Right ventricle myocardium superior (tissue), 1 donor: ENCODE data around the gene RSF1. TPM values are rescaled to one million over a fixed set of nuclear protein-coding genes. Genes with fewer than 3 reads are reported as not detected.
A peak's percentile ranks its signal among the peaks of the same experiment; 100 is the strongest.

ENCODE experiments used
- ATAC-seq: fragments of 200-7000 bp; cut with Tn5 transposase; one replicate; pipeline ENCODE4 v1.9.1; 2020; ENCODE audit warnings: mild to moderate bottlenecking; ENCODE audit not compliant: poor library complexity
- DNase-seq: peaks from one replicate; pipeline ENCODE4 v3.0.0-alpha.2; 2020
- intact Hi-C: fragments of 100-400 bp; cut with DNase I; formaldehyde crosslinking; loops from one replicate; pipeline ENCODE4 v1.11.2; 2022
- total RNA-seq: library from RNA; stranded (reverse); fragmentation: NEBNext Ultra II Directional; extraction: Animal tissue kit (Norgen Biotek cat#: 25700); gene quantifications from one replicate; pipeline ENCODE4 v1.2.1, GENCODE V29; 2021
- donor health status: DM: no; HTN: yes; CAD: no; lungs with severe emphysema.

RSF1 gene
- total RNA-seq, 1 donor from 2014 or later: 37.7 TPM

DNA sequence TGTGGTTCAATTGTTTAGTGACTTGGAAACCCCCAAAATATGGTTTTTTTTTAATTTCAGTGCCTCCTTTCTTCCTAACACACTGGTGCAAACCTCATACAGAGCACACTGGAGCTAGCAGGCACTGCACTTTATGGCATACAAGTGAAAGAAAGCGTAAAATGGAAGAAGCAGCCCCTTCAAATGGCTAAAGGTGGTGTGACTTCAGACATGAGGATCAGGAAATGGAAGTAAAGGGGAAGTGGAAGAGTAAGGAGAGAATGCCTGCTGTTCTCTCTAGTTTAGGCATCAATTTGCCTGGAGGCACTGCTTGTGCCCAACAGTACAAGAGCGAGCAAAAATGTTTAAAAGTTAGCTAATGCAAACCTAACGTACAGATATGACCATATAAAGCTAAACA, 5.7 kb downstream of the RSF1 start:
- DNase-seq (no peak), ATAC-seq (no peak)
- intact Hi-C loops: no loop called here

DNA sequence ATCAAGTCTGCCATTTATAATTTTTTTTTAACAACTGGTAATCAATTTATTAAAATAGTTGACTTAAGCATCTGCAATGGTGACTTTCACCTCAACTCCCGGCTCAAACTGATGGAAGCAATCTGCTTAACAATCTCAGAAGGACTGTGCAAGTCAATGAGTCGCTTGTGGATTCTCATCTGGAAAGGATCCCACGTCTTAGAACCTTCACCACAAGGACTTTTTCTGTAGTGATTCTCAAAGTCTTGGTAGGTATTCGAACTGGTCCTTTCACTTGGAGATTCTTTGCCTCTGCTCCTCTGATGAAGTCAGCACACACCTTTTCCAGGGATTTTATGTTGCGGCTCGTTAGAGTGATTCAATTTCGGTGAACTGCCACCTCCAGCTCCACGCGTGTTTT, 7.3 kb downstream of the RSF1 start:
- ATAC-seq: no peak
- intact Hi-C loops: no loop called here

GRCh38 chr11:77806993-77807392, 13.5 kb downstream of the RSF1 start:
- DNase-seq: no peak
- intact Hi-C loops: no loop called here
- ATAC-seq: no peak

More for the DNA sequence above, 7.3 kb downstream of the RSF1 start:
- no peak for DNase-seq

- no peak for DNase-seq
- intact Hi-C loops: no loop called here
These were observed 14.1 kb downstream of the RSF1 start for GRCh38 chr11:77806415-77806814.

GRCh38 chr11:77801477-77801876, 19.0 kb downstream of the RSF1 start:
- no peak for DNase-seq
- intact Hi-C loops: no loop called here
- ATAC-seq: no peak

More at GRCh38 chr11:77806415-77806814, 14.1 kb downstream of the RSF1 start:
- no peak for ATAC-seq

DNA sequence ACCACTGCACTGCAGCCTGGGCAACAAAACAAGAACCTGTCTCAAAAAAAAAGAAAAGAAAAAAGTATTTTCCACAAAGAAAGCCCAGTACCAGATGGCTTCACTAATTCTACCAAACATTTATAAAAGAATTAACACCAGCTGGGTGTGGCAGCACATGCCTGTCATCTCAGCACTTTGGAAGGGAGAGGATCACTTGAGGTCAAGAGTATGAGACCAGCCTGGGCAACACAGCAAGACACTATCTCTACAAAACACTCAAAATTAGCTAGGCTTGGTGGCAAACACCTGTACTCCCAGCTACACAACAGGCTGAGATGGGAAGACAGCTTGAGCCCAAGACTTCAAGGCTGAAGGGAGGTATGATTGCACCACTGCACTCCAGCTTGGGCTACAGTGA, 20.1 kb downstream of the RSF1 start:
- intact Hi-C loops: no loop called here
- ATAC-seq (peak; percentile 34), DNase-seq (no peak)

DNA sequence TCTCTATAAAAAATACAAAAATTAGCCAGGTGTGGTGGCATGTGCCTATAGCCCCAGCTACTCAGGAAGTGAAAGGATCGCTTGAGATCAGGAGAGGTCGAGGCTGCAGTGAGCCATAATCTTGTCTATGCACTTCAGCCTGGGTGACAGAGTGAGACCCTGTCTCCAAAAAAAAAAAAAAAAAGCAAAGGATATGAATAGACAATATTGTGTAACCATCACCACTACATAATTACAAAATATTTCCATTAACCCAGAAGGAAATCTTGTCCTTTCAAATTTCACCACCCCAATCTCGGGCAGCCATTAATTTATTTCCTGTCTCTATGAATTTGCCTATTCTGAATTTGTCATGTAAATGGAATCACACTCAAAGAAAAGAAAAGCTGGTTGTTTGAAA, 21.2 kb downstream of the RSF1 start:
- intact Hi-C loops: no loop called here
- peak; percentile 52 for ATAC-seq
- no peak for DNase-seq

GRCh38 chr11:77793972-77794371, 26.6 kb downstream of the RSF1 start:
- no peak for ATAC-seq
- intact Hi-C loops: no loop called here
- no peak for DNase-seq

DNA sequence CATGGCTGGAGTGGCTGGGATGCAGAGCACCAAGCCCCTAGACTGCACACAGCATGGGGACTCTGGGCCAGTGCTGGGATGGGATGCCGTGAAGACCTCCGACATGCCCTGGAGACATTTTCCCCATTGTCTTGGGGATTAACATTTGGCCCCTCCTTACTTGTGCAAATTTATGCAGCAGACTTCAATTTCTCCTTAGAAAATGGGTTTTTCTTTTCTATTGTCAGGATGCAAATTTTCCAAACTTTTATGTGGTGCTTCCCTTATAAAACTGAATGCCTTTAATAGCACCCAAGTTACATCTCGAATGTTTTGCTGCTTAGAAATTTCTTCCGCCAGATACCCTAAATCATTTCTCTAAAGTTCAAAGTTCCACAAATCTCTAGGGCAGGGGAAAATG, 29.2 kb downstream of the RSF1 start:
- DNase-seq: no peak
- intact Hi-C loops: no loop called here
- ATAC-seq: no peak

DNA sequence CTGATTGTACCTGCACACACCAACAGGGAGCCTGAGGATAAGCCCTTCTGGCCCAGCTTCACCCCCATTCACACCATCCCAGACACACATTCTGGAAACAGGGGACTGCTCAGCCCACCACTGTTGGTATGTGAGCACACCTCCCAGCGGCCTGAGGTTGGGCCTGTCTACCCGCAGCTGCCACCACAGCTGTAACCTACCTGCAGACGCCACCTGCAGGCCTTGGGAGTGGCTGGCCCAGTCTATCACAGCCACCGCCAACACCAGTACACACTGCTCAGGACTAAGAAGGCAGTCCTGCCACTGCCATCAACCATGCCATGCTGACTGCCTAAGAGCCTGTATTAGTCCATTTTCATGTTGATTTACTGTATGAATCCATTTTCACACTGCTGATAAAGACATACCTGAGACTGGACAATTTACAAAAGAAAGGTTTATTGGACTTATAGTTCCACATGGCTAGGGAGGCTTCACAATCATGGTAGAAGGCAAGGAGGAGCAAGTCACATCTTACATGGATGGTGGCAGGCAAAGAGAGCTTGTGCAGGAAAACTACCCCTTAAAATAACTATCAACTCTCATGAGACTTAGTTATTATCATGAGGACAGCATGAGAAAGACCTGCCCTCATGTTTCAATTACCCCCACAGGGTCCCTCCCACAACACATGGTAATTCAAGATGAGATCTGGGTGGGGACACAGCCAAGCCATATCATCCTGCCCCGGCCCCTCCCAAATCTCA, 30.6 kb downstream of the RSF1 start:
- DNase-seq (no peak), ATAC-seq (no peak)
- intact Hi-C loops: no loop called here

GRCh38 chr11:77789061-77789730, 31.3 kb downstream of the RSF1 start:
- peak; percentile 27 for ATAC-seq
- DNase-seq: no peak
- intact Hi-C loops: no loop called here

DNA sequence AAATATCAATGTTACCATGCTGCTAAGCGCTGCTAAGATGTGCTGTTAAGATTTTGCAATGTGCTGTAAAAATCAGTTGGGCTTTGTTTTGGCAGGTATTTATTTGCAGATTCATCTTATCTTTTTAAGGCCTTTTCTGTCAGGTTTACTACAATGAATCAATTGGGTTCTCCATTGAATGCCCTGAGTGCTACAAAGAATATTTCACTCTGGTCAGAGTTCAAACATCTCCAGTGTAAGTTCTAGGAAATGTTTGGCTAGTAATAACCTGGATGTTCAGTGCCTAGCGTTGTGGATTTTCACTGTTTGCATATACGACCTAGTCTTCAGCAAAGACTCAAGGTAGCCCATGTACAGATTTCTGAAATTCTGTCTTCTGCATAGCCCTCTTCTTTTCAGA, 36.0 kb downstream of the RSF1 start:
- no peak for ATAC-seq

DNA sequence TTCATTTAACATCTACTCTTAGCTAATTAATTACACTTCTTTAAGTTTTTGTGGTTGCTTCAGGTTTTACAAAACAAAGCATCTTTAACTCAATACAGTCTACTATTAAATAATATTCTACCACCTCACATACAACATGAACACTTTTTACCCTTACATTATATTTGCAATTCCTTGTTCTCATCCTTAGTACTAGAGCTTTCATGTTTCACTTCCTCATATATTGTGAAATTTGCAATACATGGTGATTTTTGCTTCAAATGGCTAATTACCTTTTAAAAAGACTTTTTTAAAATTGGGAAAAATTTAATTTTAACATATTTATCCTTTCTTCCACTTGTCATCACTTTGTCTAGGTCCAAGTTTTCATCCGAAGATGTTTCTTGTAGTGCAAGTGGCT, 37.5 kb downstream of the RSF1 start:
- intact Hi-C loops: no loop called here
- no peak for ATAC-seq

More for the DNA sequence above, 36.0 kb downstream of the RSF1 start:
- no peak for DNase-seq
- intact Hi-C loops: no loop called here

DNA sequence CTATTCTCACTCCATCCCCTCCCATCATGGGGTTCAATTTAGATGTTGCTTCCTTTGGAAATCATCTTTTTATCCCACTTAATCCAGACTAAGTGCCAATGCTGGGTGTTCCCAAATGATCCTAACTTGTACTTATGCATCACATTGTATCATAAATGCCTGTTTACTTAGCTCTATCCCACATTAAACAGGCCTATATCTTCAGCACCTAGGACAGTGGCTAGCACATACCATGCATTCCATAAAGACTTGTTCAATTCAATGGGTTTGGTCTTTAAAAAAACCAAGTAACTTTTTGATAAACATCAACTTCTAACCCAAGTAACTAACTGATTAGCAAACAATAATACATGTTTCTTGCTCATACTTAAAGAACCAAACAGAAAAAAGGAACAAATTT, 40.6 kb downstream of the RSF1 start:
- DNase-seq (no peak), ATAC-seq (no peak)
- intact Hi-C loops: no loop called here

More for the DNA sequence above, 37.5 kb downstream of the RSF1 start:
- DNase-seq: no peak

GRCh38 chr11:77778549-77778948, 42.0 kb downstream of the RSF1 start:
- ATAC-seq: no peak
- intact Hi-C loops: no loop called here
- no peak for DNase-seq

DNA sequence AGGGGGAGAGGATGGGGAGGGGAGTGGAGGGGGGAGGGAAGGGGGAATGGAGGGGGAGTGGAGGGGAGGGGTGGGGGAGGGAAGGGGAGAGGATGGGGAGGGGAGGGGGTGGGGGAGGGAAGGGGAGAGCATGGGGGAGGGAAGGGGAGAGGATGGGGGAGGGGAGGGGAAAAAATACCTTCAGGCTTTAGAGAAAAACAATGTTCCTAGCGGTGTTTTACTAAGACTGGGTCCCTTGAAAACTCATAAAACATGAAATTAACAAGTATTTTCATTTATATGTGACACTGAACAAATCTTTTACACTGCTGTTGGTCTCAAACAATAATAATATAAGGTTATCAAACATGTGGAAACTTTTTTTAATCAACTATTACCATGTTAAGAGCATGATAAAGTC, 42.4 kb downstream of the RSF1 start:
- intact Hi-C loops: no loop called here
- DNase-seq: no peak
- no peak for ATAC-seq

DNA sequence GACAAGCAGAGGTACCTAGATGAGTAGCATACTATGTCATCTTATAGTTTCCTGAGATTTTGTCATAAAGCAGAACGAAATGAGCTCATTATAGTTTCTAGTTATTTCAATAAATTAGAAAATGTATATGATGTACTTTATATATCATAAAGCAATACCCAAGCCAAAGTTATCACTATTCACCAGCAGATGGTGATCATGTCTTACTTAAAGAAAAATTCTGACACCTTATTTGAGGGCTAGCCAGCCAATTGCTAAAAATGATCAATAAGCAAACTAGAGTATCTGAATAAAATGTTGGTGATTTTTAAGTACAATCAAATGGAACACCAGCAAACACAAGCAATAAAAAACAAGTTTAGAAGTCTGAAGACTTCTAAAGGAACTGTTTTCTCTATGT, 44.1 kb downstream of the RSF1 start:
- DNase-seq: no peak
- intact Hi-C loops: no loop called here

GRCh38 chr11:77775936-77776335, 44.6 kb downstream of the RSF1 start:
- intact Hi-C loops: no loop called here
- DNase-seq (no peak), ATAC-seq (no peak)

More for the DNA sequence above, 44.1 kb downstream of the RSF1 start:
- no peak for ATAC-seq

DNA sequence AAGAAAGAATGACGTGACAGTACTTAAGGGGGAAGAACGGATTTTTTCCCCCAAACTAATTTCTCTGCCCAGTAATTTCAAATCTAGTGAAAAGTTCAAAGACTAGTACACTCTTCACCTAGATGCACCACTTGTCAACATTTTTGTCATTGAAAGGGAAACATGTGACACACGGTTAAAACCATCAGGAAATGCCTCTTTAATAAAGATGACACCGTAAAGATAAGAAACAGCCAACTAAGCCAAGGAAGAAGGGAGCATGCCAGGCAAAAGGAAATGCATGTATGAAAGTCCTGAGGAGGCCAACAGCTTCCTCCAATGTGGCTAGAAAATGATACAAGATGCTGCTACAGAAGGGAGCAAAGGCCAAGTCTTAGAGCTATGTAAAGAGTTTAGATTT, 49.4 kb downstream of the RSF1 start:
- DNase-seq: no peak
- intact Hi-C loops: no loop called here
- ATAC-seq: no peak

GRCh38 chr11:77770629-77771028, 49.9 kb downstream of the RSF1 start:
- DNase-seq (no peak), ATAC-seq (no peak)
- intact Hi-C loops: no loop called here
